T-cell (primary cell): ENCODE data around the gene NR2F1-AS1. TPM values are rescaled to one million over a fixed set of nuclear protein-coding genes. Genes with fewer than 3 reads are reported as not detected.

Experiments used
- ATAC-seq, 4 experiments: fragments of 200-7000 bp in 3 of 4; fragments of 150-1000 bp in 1 of 4; cut with Tn5 transposase; replicated peaks in 1 of 4; 1 replicate in 3 of 4; 2 replicates in 1 of 4; pipeline ENCODE4 v1.10.0; 2021; ENCODE audit warnings: moderate library complexity in 3 of 4, mild to moderate bottlenecking in 2 of 4, moderate number of reproducible peaks in 1 of 4
- CTCF ChIA-PET, 2 donors: fragments of 300-600 bp; sonication (Branson Sonifier 250); formaldehyde crosslinking; loops; one replicate each; lab custom pipeline; 2022; ENCODE audit warnings: antibody characterized with exemption in 2 of 2; lab: Charles Lee
- POLR2A ChIA-PET, 2 donors: fragments of 300-600 bp; sonication (Branson Sonifier 250); formaldehyde crosslinking; loops; one replicate each; lab custom pipeline; 2022; ENCODE audit warnings: antibody characterized with exemption in 2 of 2; lab: Charles Lee
- DNase-seq, 35 experiments: peaks; one replicate each; pipeline versions ENCODE4 v3.0.0 to v3.0.0-alpha.2; 2013 to 2023
- H3K27ac ChIP-seq: one replicate; pipeline ENCODE4 v1.5.1; 2013; ENCODE audit warnings: low read length
- H3K27me3 ChIP-seq, 2 experiments: replicated peaks in 1 of 2; 1 replicate in 1 of 2; 2 replicates in 1 of 2; pipeline versions ENCODE4 v1.6.1 to v1.7.0; 2013; ENCODE audit warnings: low read length in 1 of 2, mixed read lengths in 1 of 2; ENCODE audit not compliant: control insufficient read depth in 2 of 2, insufficient read depth in 2 of 2; ENCODE audit errors: extremely low read depth in 1 of 2
- H3K36me3 ChIP-seq, 2 donors: 1 replicate in 1 of 2; 2 replicates in 1 of 2; pipeline versions ENCODE4 v1.6.1 to v1.7.0; 2013; ENCODE audit warnings: low read length in 1 of 2; ENCODE audit not compliant: control insufficient read depth in 2 of 2, insufficient read depth in 1 of 2; ENCODE audit errors: extremely low read depth in 1 of 2
- H3K4me1 ChIP-seq, 2 experiments: 1 replicate in 1 of 2; 2 replicates in 1 of 2; pipeline versions ENCODE4 v1.6.1 to v1.7.0; 2013; ENCODE audit warnings: low read length in 2 of 2, mixed read lengths in 1 of 2; ENCODE audit not compliant: insufficient read depth in 2 of 2, control insufficient read depth in 1 of 2; ENCODE audit errors: extremely low read depth in 1 of 2
- H3K4me3 ChIP-seq, 2 donors: 1 replicate in 1 of 2; 2 replicates in 1 of 2; pipeline versions ENCODE4 v1.5.1 to v1.7.0; 2013; ENCODE audit warnings: mild to moderate bottlenecking in 2 of 2, low read length in 1 of 2, moderate library complexity in 1 of 2; ENCODE audit not compliant: control insufficient read depth in 1 of 2; ENCODE audit errors: extremely low read depth in 1 of 2
- H3K9me3 ChIP-seq: 2 replicates; pipeline ENCODE4 v1.7.0; 2013
- H3K27ac Mint-ChIP-seq, 2 donors: one replicate each; pipeline ENCODE4 v1.8.0; 2020 to 2021; ENCODE audit warnings: mild to moderate bottlenecking in 2 of 2, mixed read lengths in 2 of 2
- H3K27me3 Mint-ChIP-seq, 2 donors: one replicate each; pipeline ENCODE4 v1.8.0; 2021 to 2022; ENCODE audit warnings: mixed read lengths in 2 of 2
- H3K36me3 Mint-ChIP-seq: one replicate; pipeline ENCODE4 v1.8.0; 2021; ENCODE audit warnings: mixed read lengths
- H3K4me1 Mint-ChIP-seq, 3 donors: one replicate each; pipeline ENCODE4 v1.8.0; 2020 to 2022; ENCODE audit warnings: mixed read lengths in 3 of 3, mild to moderate bottlenecking in 1 of 3
- H3K4me3 Mint-ChIP-seq, 3 donors: one replicate each; pipeline ENCODE4 v1.8.0; 2020 to 2022; ENCODE audit warnings: mild to moderate bottlenecking in 3 of 3, mixed read lengths in 3 of 3, moderate library complexity in 3 of 3
- H3K9me3 Mint-ChIP-seq, 3 donors: one replicate each; pipeline ENCODE4 v1.8.0; 2020 to 2022; ENCODE audit warnings: mixed read lengths in 3 of 3
- WGBS: methylation state at CpG from one replicate; pipeline ENCODE4 v1.1.5; 2013; ENCODE audit warnings: missing lambda C conversion rate; ENCODE audit not compliant: insufficient coverage; 5-methylcytosine and 5-hydroxymethylcytosine counted together
- total RNA-seq, 35 experiments: library from RNA in 6 of 35; stranded (reverse) in 6 of 35; fragments of 120-200 nt in 1 of 35; gene quantifications; one replicate each; pipeline versions ENCODE4 v1.2.1 to v1.2.4 and lab custom pipeline; 2013 to 2026

NR2F1-AS1 gene
- total RNA-seq, 5 donors from 2014 or later (not counting 1 experiment from before 2014, with no cell fraction given) = not detected

- H3K27me3 Mint-ChIP-seq = peaks cover 3 to 6% of the 10 kb centered on the region in 2 donors
- Histone ChIP-seq H3K27me3 (no peaks in the 10 kb centered on the region), H3K4me1 (no peaks in the 10 kb centered on the region), H3K4me3 (no peak overlapping the region), H3K27ac (no peak overlapping the region), H3K36me3 (no peaks in the 10 kb centered on the region), H3K9me3 (no peaks in the 10 kb centered on the region)
- ATAC-seq = no peak
- H3K27ac Mint-ChIP-seq = no peak overlapping the region
- no peaks in the 10 kb centered on the region for H3K4me1 Mint-ChIP-seq
- POLR2A ChIA-PET = no interaction called here
- DNase-seq = no peak
- H3K9me3 Mint-ChIP-seq = no peaks in the 10 kb centered on the region
- WGBS = 63% methylated on average over 2 of the region's 2 CpGs
- CTCF ChIA-PET = no interaction called here
- no peak overlapping the region for H3K4me3 Mint-ChIP-seq
- H3K36me3 Mint-ChIP-seq = no peaks in the 10 kb centered on the region
These were observed 150.3 kb downstream of the NR2F1-AS1 start for GRCh38 chr5:93430673-93431199.

GRCh38 chr5:93430118-93430517 is 150.9 kb downstream of the NR2F1-AS1 start:
- no peak for ATAC-seq
- Mint-ChIP-seq H3K4me1 (no peaks in the 10 kb centered on the region), H3K27ac (no peak overlapping the region), H3K36me3 (no peaks in the 10 kb centered on the region), H3K4me3 (no peak overlapping the region), H3K9me3 (no peaks in the 10 kb centered on the region), H3K27me3 (peaks cover 5 to 6% of the 10 kb centered on the region in 2 donors)
- no peaks in the 10 kb centered on the region for H3K9me3 ChIP-seq
- ChIA-PET POLR2A (no interaction called here), CTCF (no interaction called here)
- no peaks in the 10 kb centered on the region for H3K4me1 ChIP-seq
- H3K27me3 ChIP-seq = no peaks in the 10 kb centered on the region
- DNase-seq = no peak
- 7% methylated on average over 3 of the region's 8 CpGs for WGBS
- no peak overlapping the region for H3K4me3 ChIP-seq
- H3K36me3 ChIP-seq = no peaks in the 10 kb centered on the region
- H3K27ac ChIP-seq = no peak overlapping the region

DNA sequence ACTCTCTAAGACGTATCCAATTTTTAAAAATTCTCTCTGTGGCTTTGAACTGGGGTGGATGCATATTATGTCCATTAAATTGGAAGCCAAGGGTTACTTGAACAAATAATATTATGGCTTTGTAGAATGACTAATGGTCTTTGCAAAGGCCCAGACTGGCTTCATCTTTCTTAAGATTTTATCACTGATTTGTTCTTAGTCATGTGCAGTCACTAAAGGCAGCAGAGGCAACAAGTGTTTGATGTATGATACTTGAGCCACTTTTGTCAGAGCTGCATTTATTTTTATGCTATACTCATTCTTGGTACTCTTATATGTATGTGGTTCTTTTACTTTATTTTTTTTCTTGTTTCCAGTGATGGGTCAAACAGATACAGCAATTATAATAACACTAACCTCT is 152.2 kb downstream of the NR2F1-AS1 start:
- Histone ChIP-seq H3K27me3 (no peaks in the 10 kb centered on the region), H3K4me3 (no peak overlapping the region), H3K4me1 (no peaks in the 10 kb centered on the region), H3K36me3 (no peaks in the 10 kb centered on the region), H3K9me3 (no peaks in the 10 kb centered on the region), H3K27ac (no peak overlapping the region)
- WGBS = no CpG with 5 or more reads among the region's 1 CpG
- Mint-ChIP-seq H3K9me3 (no peaks in the 10 kb centered on the region), H3K27me3 (peaks cover 5% of the 10 kb centered on the region in 2 donors), H3K4me1 (no peaks in the 10 kb centered on the region), H3K27ac (no peak overlapping the region), H3K4me3 (no peak overlapping the region), H3K36me3 (no peaks in the 10 kb centered on the region)
- ChIA-PET POLR2A (no interaction called here), CTCF (no interaction called here)
- DNase-seq (no peak), ATAC-seq (no peak)

DNA sequence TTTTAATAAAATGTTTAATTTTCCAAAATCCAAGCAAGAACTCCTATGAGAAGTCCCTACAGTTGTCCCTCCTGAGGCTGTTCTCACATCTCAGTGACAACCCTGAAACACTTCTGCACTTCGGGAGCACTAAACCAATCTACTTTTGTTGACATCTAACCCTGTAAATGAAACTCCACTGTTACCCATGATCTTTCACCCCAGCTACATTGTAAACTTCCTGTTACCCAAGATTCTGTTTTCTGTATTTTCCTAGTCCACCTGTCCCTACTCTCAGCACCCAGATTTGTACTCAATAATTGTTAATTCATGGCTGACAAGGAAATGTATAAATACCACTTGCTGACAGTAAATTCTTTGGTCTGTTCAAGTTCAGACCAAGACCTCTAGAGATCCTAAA is 153.7 kb downstream of the NR2F1-AS1 start:
- Histone ChIP-seq H3K4me3 (no peak overlapping the region), H3K9me3 (no peaks in the 10 kb centered on the region), H3K4me1 (no peaks in the 10 kb centered on the region), H3K27ac (no peak overlapping the region), H3K36me3 (no peaks in the 10 kb centered on the region), H3K27me3 (no peaks in the 10 kb centered on the region)
- no peak for DNase-seq
- CTCF ChIA-PET = no interaction called here
- 50% methylated on average over 1 of the region's 1 CpG for WGBS
- Mint-ChIP-seq H3K27me3 (peaks cover 4 to 5% of the 10 kb centered on the region in 2 donors), H3K4me1 (no peaks in the 10 kb centered on the region), H3K27ac (no peak overlapping the region), H3K36me3 (no peaks in the 10 kb centered on the region), H3K4me3 (no peak overlapping the region), H3K9me3 (no peaks in the 10 kb centered on the region)
- ATAC-seq = no peak
- POLR2A ChIA-PET = no interaction called here

GRCh38 chr5:93425096-93425495 is 155.9 kb downstream of the NR2F1-AS1 start:
- Mint-ChIP-seq H3K36me3 (no peaks in the 10 kb centered on the region), H3K4me1 (no peaks in the 10 kb centered on the region), H3K4me3 (no peak overlapping the region), H3K27me3 (peaks cover 0 to 5% of the 10 kb centered on the region in 2 donors), H3K9me3 (no peaks in the 10 kb centered on the region), H3K27ac (no peak overlapping the region)
- DNase-seq (no peak), ATAC-seq (no peak)
- H3K27ac ChIP-seq = no peak overlapping the region
- ChIA-PET CTCF (no interaction called here), POLR2A (no interaction called here)
- H3K27me3 ChIP-seq = no peaks in the 10 kb centered on the region
- no peaks in the 10 kb centered on the region for H3K36me3 ChIP-seq
- no peak overlapping the region for H3K4me3 ChIP-seq
- H3K9me3 ChIP-seq = no peaks in the 10 kb centered on the region
- no peaks in the 10 kb centered on the region for H3K4me1 ChIP-seq
- WGBS = 71% methylated on average over 6 of the region's 6 CpGs

DNA sequence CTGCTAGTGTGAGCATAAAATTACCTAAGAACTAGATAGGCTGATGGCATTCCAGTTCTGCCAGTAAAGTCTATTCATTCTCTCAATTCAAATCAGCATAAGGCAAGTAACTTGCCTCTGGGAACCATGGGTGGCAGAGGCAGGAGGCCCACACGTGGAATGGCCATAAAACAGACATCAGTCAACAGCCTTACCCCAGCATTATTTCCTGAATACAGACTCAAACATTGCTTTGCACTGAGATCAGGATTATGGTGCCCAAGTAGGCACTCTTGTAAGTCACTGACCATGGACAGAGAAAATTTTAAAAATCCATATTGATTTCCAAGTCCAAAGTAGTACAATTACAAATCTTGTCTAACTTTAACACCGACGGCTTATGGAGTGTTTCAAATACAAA is 157.7 kb downstream of the NR2F1-AS1 start:
- WGBS = 57% methylated on average over 2 of the region's 3 CpGs
- Mint-ChIP-seq H3K27me3 (peaks cover 0 to 5% of the 10 kb centered on the region in 2 donors), H3K9me3 (no peaks in the 10 kb centered on the region), H3K4me1 (no peaks in the 10 kb centered on the region), H3K36me3 (no peaks in the 10 kb centered on the region), H3K27ac (no peak overlapping the region), H3K4me3 (no peak overlapping the region)
- H3K27me3 ChIP-seq = no peaks in the 10 kb centered on the region
- H3K4me1 ChIP-seq = no peaks in the 10 kb centered on the region
- no peak for DNase-seq
- no peak for ATAC-seq
- H3K4me3 ChIP-seq = no peak overlapping the region
- no peaks in the 10 kb centered on the region for H3K9me3 ChIP-seq
- ChIA-PET POLR2A (no interaction called here), CTCF (no interaction called here)
- no peaks in the 10 kb centered on the region for H3K36me3 ChIP-seq
- no peak overlapping the region for H3K27ac ChIP-seq
